Middle frontal gyrus (tissue), 1 donor: ENCODE measurements around the gene SAGE1.
"Not testable (repeated sequence)": the region's sequence is repeated elsewhere in the genome, so short reads cannot be mapped to it uniquely, and the experiment has no call there.

ENCODE experiments used
- DNase-seq: peaks from one replicate; pipeline ENCODE4 v3.0.0-alpha.2; 2015; ENCODE audit warnings: low spot score; ENCODE audit errors: extremely low spot score

SAGE1 gene, protein sequence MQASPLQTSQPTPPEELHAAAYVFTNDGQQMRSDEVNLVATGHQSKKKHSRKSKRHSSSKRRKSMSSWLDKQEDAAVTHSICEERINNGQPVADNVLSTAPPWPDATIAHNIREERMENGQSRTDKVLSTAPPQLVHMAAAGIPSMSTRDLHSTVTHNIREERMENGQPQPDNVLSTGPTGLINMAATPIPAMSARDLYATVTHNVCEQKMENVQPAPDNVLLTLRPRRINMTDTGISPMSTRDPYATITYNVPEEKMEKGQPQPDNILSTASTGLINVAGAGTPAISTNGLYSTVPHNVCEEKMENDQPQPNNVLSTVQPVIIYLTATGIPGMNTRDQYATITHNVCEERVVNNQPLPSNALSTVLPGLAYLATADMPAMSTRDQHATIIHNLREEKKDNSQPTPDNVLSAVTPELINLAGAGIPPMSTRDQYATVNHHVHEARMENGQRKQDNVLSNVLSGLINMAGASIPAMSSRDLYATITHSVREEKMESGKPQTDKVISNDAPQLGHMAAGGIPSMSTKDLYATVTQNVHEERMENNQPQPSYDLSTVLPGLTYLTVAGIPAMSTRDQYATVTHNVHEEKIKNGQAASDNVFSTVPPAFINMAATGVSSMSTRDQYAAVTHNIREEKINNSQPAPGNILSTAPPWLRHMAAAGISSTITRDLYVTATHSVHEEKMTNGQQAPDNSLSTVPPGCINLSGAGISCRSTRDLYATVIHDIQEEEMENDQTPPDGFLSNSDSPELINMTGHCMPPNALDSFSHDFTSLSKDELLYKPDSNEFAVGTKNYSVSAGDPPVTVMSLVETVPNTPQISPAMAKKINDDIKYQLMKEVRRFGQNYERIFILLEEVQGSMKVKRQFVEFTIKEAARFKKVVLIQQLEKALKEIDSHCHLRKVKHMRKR

DNA sequence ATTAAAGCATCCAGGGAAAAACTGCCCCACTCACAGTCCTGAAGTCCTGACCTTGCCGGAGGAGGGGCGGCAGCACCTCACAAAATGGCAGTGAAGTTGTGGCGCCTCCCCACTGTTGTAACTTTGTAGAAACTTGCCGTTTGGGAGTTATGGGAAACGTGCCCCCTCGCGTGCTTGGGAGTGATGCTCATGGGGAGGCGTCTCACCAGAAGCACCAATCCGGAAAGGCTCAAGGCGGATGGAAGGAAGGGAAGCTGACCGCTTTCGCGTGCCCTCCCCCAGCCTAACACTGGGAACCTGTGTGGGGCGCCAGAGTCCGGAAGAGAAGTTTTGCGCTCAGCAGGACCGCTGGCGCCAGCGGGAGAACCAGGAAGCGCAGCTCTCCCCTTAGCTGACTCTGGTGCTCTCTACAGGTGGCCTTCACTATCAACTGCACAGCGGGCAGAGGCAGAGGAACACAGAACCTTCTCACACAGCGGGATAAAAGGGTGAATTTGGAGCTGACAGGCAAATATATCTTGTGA is at the start of gene SAGE1, which contains the start of gene CT45A10:
Gene SAGE1 (plus strand): TSS at position 423 of the 524 bp plus-strand sequence. CDS start 2,527 bp downstream, outside the sequence.
Gene CT45A10 (minus strand): TSS at position 151 of the 524 bp plus-strand sequence. CDS start 8,100 bp downstream, outside the sequence.
- DNase-seq = no peak

DNA sequence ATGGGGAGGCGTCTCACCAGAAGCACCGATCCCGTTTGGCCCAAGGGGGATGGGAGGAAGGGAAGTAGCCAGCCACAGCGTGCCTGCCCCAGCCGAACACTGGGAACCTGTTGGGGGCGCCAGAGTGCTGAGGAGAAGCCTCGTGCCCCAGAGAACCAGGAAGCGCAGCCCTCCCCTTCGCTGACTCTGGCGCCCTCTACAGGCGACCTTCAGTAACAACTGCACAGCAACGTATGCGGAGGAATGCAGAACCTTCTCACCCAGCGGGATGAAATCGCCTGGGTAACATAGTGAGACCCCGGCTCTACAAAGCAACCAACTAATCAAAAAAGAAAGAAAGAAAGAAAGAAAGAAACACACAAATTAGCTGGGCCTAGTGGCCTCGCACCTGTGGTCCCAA is 39.1 kb upstream of the SAGE1 start, which contains the start of gene CT45A8:
Gene CT45A8 (minus strand): TSS at position 101 of the 400 bp plus-strand sequence. CDS start 3,755 bp downstream, outside the sequence.
- DNase-seq = not testable (repeated sequence)

GRCh38 chrX:135871712-135872111 is 21.8 kb upstream of the SAGE1 start, which contains the start of gene CT45A9:
TSS of gene CT45A9 (minus strand) at chrX:135871812. CDS start at chrX:135868061, 3,751 bp downstream.
- DNase-seq = not testable (repeated sequence)

GRCh38 chrX:135882741-135883140 is 10.8 kb upstream of the SAGE1 start:
- not testable (repeated sequence) for DNase-seq

GRCh38 chrX:135888230-135888629 is 5.3 kb upstream of the SAGE1 start:
- DNase-seq = not testable (repeated sequence)

- not testable (repeated sequence) for DNase-seq
Observed at GRCh38 chrX:135888976-135889375, 4.5 kb upstream of the SAGE1 start.

GRCh38 chrX:135890087-135890585 is 3.4 kb upstream of the SAGE1 start:
- no peak for DNase-seq

GRCh38 chrX:135892781-135893180 is 735 bp upstream of the SAGE1 start:
- no peak for DNase-seq

DNA sequence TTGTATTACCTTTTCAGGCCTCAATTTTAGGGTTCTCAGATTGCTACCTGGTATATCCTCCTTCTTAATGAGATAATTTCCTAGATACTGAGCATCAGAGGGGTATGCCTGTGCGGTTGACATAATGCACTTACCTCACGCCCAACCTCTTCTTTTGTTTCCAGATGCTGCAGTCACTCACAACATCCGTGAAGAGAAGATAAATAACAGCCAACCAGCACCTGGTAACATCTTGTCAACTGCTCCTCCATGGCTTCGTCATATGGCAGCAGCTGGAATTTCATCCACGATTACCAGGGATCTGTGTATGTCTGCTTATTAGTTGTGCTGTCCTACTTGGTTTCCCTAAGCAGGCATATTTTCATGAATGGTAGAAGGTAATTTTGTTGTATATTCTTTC is 16.7 kb downstream of the SAGE1 start:
- no peak for DNase-seq

DNA sequence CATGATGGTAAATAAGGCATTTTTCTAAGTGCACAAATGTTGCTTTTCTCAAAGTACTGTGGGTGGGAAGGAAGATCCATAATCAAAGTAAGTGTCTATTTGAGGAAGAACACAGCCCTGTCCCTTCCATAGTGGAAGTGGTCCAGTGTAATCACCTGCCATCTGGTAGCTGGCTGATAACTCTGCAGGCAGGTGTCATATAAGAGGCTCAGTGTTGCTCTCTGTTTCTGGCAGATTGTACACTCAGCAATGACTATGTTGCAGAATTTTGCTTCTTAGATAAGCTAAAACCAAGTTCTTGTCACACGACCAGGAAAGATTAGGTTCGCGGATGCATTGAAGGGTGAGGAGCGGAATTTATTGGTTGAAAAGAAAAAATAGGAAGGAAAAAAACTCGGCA is 20.9 kb downstream of the SAGE1 start:
- DNase-seq = no peak

GRCh38 chrX:135920516-135920915 is 27.0 kb downstream of the SAGE1 start:
- DNase-seq = not testable (repeated sequence)

DNA sequence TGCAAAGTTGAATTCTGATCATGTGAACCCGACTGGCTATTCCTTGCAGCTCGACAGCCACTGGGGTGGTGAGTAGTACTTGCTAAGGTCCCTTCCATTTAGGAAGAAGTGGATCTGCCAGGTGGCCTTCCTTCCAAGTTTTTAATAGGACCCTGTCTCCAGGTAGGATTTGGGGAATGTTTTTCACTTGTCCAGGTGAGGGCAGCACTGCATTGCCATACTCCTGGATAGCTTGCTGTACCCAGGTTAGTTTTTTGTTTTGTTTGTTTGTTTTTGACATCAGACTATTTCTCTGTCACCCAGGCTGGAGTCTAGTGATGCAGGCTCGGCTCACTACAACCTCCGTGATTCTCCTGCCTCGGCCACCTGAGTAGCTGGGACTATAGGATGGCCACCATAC is 29.8 kb downstream of the SAGE1 start:
- no peak for DNase-seq

DNA sequence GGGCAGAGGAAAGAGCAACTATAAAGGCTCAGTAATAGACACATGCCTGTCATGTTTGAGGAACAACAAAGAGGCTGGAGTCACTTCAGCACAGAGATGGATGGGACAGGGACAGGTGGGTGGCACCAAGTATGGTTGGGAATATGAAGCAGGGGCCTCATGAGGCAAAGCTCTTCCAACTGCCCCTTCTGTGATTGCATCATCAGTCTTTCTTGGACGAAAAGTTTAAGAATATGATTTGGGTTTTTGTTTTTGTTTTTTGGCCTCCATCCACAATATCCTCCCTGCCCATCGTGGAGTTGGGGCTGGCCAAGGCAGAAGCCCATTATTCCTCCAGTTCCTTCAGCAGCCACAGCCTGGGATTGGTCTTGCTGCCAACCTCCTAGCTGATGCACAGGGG is 34.4 kb downstream of the SAGE1 start:
- DNase-seq = no peak

DNA sequence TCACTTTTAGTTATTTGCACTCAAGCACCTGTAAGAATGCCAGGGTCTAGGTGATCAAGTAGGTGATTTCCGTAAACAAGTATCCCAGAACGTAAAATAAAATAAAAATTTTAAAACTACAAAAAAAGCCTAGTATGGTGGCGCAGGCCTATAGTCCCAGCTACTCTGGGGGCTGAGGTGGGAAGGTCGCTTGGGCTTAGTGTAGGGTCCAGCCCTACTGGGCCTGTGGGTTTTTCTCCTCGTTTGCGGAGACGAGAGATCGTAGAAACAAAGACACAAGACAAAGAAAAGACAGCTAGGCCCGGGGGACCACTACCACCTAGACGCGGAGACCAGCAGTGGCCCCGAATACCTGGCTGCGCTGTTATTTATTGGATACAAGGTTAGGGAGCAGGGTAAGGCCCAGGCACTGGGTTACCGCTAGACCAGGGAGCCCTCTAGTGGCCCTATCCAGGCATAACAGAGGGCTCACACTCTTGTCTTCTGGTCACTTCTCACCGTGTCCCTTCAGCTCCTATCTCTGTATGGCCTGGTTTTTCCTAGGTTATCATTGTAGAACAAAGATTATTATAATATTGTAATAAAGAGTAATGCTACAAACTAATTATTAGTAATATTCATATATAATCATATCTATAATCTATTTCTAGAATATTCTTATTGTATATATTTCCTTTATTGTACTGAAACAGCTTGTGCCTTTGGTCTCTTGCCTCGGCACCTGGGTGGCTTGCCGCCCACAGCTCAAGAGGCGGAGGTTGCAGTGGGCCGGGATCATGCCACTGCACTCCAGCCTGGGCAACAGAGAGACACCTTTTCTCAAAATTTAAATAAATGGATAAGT is 38.4 kb downstream of the SAGE1 start:
- no peak for DNase-seq

DNA sequence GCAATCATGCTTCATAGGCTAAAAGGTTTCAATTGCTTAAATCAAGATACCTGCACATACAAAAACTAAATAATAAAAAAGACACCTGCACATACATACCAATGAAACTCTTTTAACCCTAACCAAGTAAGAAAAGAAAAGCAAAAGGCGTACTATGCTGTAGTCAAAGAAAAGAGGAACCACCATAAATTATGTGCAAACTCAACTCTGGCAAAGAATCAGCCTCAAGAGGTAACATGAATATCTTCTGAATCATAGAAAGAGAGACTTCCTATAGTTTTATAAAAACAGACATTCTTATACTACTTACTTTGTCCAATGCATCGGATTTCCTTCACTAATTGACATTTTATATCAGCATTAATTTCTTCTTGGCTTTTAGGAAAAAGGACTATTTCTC is 51.0 kb downstream of the SAGE1 start:
- DNase-seq = no peak

- no peak for DNase-seq
Observed at GRCh38 chrX:135951291-135951690, 57.8 kb downstream of the SAGE1 start.
